RWPE1 (cell line): ENCODE measurements around the gene LMTK3.
A peak's percentile ranks its signal among the peaks of the same experiment; 100 is the strongest.

ENCODE experiments used
- CTCF ChIA-PET: fragments of 350-600 bp; sonication (Branson Sonifier 250); formaldehyde crosslinking; extraction: SDS; loops from one replicate; lab custom pipeline; 2021; lab: Yijun Ruan, JAX
- POLR2A ChIA-PET: fragments of 400-600 bp; formaldehyde crosslinking; extraction: SDS; loops from one replicate; lab custom pipeline; 2020; ENCODE audit warnings: antibody characterized with exemption; ENCODE audit not compliant: low non-redundant PET; lab: Yijun Ruan, JAX
- DNase-seq: peaks from one replicate; pipeline ENCODE4 v3.0.0; 2012; ENCODE audit warnings: low spot score
- H3K27ac ChIP-seq: fragments of 450-650 bp; 2 replicates; pipeline ENCODE4 v1.5.1; 2017
- TF ChIP-seq, protein P1 (sequence below): fragments of 450-650 bp; conservative IDR thresholded peaks from 2 replicates; pipeline ENCODE4 v1.5.1; 2017; ENCODE audit warnings: low read depth, mild to moderate bottlenecking

Gene LMTK3

DNA sequence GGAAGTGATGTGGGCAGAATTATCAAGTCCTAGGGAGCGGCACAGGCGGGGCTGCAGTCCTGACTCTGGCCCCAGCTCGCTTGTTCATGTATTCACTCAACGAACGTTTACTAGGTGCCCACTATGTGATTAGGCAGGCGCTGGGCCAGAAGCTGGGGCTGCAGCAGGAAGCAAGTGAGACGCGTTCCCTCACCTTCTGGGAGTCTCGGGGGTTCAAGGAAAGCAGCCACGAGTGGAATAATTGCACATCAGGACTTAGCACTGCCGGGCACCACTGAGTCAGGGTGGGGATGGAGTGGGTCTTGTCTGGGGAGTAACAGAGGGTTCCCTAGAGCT is 2.5 kb upstream of the LMTK3 start:
- no peak for DNase-seq
- TF ChIP-seq, protein P1, sequence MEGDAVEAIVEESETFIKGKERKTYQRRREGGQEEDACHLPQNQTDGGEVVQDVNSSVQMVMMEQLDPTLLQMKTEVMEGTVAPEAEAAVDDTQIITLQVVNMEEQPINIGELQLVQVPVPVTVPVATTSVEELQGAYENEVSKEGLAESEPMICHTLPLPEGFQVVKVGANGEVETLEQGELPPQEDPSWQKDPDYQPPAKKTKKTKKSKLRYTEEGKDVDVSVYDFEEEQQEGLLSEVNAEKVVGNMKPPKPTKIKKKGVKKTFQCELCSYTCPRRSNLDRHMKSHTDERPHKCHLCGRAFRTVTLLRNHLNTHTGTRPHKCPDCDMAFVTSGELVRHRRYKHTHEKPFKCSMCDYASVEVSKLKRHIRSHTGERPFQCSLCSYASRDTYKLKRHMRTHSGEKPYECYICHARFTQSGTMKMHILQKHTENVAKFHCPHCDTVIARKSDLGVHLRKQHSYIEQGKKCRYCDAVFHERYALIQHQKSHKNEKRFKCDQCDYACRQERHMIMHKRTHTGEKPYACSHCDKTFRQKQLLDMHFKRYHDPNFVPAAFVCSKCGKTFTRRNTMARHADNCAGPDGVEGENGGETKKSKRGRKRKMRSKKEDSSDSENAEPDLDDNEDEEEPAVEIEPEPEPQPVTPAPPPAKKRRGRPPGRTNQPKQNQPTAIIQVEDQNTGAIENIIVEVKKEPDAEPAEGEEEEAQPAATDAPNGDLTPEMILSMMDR, result no peak
- ChIA-PET POLR2A (no interaction called here), CTCF (interaction anchor here (0.5 to 1.5 kb wide), 2 partner anchors 69 to 75 kb away, joined by 3 to 5 read pairs; no protein-coding TSS in a partner anchor)
- peak overlapping the region; percentile 51; the same call in 1 of the 2 replicates for H3K27ac ChIP-seq

DNA sequence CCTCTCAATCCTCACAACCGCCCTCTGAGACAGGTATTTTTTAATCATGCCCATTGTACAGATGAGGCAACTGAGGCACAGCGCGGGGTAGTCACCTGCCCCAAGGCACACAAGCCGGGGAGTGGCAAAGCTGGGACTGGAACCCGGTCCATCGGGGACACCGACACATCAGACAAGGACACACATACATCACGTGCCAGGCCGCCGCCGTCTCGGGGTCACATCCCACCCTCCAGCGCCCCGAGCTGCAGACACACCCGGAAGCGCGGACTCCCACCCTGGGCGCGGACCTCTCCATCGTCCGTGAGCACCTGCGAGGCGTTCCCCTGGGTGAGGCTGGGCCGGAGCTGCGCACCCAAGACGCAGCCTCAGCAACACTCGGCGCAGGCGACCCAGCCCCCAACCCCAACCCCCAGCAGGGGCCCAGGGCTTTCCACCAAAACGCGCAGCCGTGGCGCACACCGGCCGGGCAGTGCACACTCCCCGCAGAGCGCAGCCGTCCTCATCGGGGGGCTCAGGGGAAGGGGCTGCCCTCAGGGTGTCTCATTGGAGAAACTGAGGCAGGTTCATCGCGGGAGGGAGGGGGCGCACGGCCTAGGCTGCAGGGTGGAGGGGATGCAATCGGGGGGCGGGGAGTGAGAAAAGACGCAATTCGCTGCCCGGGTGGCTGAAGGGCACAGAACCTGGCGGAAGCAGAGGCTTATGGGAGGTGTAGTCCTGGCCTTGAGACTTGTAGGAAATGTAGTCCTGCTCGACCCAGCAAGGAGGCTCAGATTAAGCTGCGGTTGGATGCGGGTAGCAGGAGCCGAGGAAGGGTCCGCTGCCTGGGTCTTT is 1.9 kb upstream of the LMTK3 start:
- DNase-seq, result peak; percentile 67
- peak overlapping the region; percentile 51 for H3K27ac ChIP-seq

DNA sequence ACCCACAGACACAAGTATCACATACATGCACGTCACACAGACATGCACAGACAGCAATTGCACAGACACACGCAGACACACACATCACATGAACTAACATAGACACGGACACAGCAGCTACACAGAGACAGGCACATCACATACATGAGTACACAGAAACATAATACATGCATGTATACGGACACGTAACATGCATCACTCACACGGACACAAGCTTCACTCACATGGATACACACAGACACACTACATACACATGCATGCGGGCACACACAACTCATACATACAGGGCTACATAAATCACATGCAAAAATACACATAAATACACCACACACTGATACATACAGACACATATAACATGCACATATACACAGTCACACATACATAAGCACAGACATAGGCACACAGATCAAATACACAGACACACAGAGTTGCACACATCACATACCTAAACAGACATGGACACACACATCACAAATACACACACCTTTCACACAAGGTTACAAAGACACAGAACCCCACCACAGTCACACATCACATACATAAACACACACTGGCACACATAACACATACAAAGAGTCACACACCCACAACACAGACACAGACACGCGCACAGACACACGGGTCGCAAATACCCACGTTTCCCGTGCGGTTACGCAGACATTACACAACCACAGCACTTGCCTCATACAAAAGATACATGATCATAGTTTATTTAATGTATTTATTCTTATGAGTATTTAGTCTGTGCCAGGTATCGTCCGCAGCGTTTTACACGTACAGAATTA is 1.1 kb upstream of the LMTK3 start:
- TF ChIP-seq, protein P1, result no peak
- no peak for DNase-seq
- POLR2A ChIA-PET, result no interaction called here
- CTCF ChIA-PET, result interaction anchor here (0.6 to 1.5 kb wide), 3 partner anchors 34 to 96 kb away, joined by 3 to 5 read pairs (median 3); no protein-coding TSS in a partner anchor
- H3K27ac ChIP-seq, result no peak overlapping the region

More for the DNA sequence above, 1.9 kb upstream of the LMTK3 start:
- POLR2A ChIA-PET, result no interaction called here
- TF ChIP-seq, protein P1, result no peak
- CTCF ChIA-PET, result interaction anchor here (0.5 to 1.5 kb wide), 4 partner anchors 33 to 76 kb away, joined by 3 to 5 read pairs (median 3); no protein-coding TSS in a partner anchor

DNA sequence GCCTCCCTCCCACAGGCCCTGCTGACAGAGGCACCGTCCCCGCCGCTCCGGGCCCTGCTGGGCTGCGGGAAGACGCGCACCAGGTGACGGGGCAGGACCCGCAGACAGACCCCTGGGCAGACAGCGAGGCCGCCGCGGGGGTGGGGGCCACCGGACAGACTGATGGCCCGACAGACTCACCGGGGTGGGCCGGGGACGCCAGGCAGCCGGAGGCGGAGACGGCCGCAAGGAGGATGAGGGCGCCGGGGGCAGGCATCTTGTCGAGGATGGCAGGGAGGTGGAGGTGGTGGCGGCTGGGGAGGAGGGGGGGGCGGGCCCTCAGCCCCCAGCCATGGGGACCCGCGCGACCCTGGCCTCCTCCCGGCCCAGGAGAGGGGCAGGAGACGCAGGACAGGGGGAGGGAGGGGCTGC is 309 bp downstream of the LMTK3 start:
- DNase-seq, result no peak
- TF ChIP-seq, protein P1, result no peak
- POLR2A ChIA-PET, result no interaction called here
- CTCF ChIA-PET, result no interaction called here
- H3K27ac ChIP-seq, result no peak overlapping the region

DNA sequence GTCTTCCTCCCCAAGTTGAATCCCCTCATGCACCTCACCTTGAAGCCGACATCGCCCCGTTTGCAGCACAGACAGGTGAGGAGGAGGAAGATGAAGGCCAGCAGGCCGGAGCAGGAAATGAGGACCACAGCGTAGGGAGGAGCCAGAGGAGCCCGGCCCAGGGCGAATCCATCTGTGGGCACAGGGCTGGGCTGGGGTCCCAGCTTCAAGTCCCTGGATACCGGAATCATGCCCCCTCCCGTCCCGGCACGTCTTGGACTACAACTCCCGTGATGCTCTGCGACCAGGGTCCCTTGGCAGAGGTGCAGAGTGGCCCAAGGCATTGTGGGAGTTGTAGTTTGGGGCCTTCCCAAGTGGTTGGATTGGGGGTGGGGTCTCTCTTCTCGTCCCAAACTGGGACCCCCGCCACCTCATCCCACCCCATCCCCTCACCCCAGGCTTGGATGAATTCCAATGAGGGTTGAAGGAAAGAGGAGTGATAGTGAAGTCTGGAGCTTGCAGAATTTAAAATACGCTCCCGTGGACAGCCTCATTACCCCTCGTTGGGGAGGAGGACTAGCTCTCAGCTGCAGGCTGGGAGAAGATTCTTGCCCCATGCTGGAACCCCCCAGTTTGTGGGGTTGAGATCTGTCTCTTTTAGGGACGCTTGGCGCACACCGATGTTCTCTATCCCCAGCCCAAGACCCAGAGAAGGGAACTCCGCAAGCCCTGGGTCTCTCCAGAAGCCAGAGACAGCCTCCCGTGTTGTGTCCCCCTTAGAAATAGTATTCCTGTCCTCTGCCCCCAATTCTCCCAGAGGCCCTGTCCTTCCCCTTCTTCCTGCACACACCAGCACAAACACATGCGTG is 990 bp downstream of the LMTK3 start:
- ChIA-PET POLR2A (no interaction called here), CTCF (no interaction called here)

More for the DNA sequence above, 990 bp downstream of the LMTK3 start:
- TF ChIP-seq, protein P1, result no peak
- peak; percentile 42 for DNase-seq
- H3K27ac ChIP-seq, result no peak overlapping the region
